HTR-8/SVneo (cell line): Measurements from ENCODE around the gene TOLLIP.
"Not testable (repeated sequence)": the region's sequence is repeated elsewhere in the genome, so short reads cannot be mapped to it uniquely, and the experiment has no call there.

Experiments
- DNase-seq: peaks from one replicate; pipeline ENCODE4 v3.0.0; 2011; ENCODE audit warnings: low spot score, mixed read lengths; ENCODE audit not compliant: insufficient read length
- FAIRE-seq: peaks from 2 replicates; lab custom pipeline; 2011; peaks lifted over from hg19 to GRCh38; lab: Jason Lieb, UNC

The TOLLIP gene

DNA sequence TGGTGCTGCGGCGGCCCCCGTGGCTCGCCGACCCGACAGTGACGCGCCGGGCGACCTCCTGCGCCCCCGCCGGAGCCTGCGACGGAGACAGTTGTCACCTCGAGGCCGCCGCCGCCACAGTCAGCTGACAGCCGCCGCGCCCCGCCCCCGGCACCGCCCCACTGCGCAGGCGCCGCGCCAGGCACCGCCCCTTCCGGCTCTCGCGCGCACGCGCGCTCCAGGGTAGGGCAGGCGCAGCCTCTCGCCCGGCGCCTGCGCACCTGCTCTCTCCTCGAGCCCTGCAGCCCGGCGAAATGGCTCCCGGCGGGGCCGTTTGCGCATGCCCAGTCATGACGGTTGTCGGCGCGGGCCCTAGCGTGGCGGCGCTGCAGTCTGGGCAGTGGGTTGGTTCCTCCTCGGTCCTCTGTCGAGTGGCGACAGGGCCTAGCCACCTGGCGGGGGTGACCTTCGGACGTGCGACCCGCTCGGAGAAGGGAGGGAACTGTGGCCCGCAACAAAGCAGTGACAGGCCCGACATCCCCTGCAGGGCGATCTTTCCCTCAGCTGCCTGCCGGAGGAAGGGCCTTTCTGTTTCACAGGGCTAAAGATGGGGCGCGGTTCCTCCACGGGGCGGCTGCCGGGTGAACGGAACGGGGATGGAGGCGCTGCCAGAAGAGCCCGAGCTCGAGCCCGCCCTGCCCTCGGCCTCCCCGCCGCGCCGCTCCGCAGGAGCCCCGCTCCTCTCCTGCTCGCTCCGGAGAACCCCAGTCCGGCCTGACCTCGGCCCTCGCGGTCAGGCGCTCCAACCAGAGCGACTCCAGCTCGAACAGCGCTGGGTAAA is at the start of gene TOLLIP:
Gene TOLLIP, minus strand, starts transcription at position 135 of the 820 bp plus-strand sequence. Its CDS starts 134 bp downstream, at position 1.
- FAIRE-seq (peak; percentile 82), DNase-seq (peak; percentile 100)

DNA sequence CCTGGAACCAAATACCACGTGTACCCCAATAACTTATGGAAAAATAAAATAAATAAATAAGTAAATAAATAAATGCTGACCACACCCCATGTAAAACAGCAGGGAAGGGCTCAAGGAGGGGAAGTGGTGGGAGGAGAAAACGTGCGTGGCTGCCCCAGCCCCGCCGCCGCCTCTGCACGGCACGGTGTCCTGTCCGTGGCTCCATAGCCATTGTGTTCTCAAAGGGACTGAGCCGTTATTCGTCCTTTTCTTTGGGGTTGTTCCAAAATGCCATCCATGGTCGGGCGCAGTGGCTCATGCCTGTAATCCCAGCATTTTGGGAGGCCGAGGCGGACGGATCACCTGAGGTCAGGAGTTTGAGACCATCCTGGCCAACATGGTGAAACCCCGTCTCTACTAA is 49.5 kb upstream of the TOLLIP start:
- FAIRE-seq, DNase-seq: not testable (repeated sequence)

DNA sequence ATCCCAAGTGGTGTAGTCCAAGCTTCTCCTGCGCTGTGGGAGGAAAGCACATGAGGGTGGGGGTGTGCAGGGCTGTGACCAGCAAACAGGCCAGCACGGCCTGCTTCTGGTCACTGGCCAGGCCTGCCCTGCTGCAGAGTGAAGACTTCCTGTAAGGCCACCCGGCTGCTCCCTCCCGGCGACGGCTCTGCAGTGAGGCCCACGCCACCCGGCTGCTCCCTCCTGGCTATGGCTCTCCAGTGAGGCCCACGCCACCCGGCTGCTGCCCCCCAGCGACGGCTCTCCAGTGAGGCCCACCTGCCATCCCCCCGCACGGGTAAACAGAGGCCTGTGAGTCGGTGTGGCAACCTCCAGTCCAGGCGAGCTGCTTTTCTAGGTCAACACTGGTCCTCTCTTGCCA is 48.9 kb upstream of the TOLLIP start:
- DNase-seq (no peak), FAIRE-seq (no peak)

DNA sequence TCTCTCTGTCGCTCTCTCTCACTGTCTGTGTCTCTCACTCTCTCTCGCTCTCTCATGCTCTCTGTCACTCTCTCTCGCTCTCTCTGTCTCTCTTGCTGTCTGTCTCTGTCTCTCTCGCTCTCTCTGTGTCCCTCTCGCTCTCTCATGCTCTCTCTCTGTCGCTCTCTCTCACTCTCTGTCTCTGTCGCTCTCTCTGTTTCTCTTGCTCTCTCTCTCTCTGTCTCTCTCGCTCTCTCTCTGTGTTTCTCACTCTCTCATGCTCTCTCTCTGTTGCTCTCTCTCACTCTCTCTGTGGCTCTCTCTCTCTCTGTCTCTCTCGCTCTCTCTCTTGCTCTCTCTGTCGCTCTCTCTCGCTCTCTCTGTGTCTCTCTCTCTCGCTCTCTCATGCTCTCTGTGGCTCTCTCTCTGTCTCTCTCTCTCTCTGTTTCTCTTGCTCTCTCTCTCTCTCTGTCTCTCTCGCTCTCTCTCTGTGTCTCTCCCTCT is 47.1 kb upstream of the TOLLIP start:
- no peak for FAIRE-seq
- no peak for DNase-seq

DNA sequence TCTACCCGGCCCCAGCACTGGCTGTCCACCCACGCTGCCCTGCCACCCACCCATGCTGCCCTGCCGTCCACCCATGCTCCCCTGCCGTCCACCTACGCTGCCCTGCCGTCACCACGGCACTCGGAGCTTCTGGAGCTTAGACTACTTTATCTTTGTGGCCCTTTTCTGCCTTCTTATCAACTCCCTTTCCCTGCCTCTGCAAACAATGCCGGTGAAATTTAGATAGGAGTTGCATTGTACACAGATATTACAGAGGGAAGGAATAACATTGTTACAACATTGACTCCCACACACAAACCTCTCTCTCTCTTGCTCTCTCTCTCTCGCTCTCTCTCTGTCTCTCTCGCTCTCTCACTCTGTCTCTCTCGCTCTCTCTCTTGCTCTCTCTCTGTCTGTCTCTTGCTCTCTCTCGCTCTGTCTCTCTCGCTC is 46.6 kb upstream of the TOLLIP start:
- DNase-seq (no peak), FAIRE-seq (no peak)

DNA sequence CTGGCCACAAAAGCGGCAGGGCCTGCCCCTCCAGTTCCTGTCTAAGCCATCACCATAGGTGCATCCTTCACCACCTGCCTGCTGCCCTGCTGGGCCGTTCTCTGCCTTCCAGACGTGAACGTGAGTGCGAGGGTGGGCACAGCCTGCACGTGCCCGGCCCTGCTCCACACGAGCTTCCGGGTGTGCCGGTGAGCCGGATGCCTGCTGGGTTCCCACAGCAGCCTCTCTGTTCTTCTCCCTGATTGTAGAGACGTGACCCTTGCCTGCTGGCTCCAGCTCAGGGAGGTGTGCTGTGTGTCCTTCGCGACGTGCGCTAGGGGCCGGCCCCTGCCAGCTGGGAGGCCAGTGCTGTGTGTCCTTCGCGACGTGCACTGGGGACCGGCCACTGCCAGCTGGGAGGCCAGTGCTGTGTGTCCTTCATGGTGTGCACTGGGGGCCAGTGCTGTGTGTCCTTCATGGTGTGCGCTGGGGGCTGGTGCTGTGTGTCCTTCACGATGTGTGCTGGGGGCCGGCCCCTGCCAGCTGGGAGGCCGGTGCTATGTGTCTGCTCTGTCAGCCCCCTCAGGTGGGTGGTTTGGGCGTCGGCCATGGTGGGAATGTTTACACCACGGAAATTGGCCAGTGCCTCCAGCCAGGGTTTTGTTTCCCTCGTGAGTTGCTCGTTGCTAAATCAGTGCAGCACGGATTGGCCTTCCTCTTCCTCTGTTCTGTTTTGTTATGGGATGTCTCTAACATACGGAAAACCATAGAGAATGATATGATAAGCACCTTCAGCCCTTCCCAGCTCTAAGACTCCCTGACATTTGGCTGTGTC is 44.9 kb upstream of the TOLLIP start:
- DNase-seq (no peak), FAIRE-seq (no peak)

DNA sequence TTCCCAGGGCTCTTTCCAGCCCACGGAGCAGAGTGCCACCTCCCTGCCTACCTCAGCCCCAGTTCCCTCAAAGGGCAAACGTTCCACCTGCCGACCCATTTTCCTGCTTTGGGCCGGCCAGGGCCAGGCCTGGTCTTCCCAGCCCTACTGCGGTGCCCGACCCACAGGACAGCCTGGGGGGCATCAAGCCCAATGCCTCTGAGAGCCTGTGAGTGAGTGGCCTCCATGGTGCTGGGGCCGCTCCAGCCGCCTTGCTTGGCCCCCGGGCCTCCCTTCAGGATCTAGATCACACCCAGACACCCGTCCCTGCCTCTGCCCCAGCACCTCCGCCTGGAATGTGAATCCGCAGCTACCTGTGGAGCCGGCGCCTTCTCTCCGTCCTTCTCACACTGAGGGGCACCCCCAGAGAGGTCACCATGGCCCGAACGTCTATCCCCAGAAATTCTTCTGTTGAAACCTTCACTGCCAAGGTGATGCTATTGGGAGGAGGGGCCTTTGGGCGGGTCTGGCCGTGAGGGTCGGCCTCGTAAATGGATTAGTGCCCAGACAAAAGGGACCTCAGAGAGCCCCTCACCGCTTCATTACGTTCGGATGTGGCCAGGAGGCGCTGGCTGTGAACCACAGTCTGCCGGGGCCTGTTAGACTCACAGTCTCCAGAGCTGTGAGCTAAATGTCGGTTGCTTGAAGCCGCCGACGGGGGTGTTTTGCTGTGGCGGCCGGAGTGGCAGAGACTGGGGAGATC is 44.1 kb upstream of the TOLLIP start:
- DNase-seq, result no peak
- no peak for FAIRE-seq

DNA sequence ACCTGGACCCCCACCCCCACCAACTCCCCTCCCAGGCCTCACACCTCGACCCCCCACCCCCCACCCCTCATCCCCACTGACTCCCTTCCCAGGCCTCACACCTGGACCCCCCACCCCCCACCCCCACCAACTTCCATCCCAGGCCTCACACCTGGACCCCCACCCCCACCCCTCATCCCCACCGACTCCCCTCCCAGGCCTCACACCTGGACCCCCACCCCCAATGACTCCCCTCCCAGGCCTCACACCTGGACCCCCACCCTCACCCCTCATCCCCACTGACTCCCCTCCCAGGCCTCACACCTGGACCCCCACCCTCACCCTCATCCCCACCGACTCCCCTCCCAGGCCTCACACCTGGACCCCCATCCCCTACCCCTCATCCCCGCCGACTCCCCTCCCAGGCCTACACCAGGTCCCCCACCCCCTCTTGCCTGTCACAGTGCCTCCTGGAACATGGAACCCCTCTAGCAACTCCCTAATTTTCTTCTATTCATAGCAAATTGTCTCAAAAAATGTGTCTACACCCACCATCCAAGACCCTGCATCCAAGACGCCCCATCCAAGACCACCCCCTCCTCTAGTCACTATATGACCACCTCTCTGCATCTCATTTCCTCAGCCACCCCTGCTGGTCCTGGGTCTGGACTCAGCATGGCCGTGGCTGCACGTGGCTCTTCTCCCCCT is 43.4 kb upstream of the TOLLIP start:
- DNase-seq (no peak), FAIRE-seq (no peak)

DNA sequence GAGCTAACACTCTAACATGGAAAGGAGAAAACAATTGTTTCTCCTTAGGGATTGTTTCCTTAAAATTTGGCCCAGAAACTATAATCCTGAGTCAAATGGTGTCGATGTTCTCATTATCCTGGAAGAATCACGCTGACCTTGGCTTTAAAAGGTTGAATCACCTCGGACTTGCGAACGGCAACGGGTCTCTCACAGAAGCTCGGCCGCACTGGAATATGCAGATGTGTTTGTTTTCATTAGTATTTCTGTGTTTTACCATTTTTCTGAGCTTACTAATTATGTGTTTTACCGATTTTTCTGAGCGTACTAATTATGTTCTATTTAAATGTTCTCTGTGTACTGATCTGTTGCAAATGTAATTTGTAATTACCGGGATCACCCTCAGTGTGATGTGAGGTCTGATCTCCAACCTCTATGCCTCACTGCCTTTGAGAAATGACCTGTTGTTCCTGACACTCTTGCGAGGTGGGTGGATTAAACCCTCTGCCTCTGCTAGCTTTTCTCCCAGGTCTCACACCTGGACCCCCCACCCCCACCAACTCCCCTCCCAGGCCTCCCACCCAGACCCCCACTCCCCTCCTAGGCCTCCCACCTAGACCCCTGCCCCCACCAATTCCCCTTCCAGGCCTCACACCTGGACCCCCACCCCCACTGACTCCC is 42.0 kb upstream of the TOLLIP start:
- DNase-seq (no peak), FAIRE-seq (no peak)

DNA sequence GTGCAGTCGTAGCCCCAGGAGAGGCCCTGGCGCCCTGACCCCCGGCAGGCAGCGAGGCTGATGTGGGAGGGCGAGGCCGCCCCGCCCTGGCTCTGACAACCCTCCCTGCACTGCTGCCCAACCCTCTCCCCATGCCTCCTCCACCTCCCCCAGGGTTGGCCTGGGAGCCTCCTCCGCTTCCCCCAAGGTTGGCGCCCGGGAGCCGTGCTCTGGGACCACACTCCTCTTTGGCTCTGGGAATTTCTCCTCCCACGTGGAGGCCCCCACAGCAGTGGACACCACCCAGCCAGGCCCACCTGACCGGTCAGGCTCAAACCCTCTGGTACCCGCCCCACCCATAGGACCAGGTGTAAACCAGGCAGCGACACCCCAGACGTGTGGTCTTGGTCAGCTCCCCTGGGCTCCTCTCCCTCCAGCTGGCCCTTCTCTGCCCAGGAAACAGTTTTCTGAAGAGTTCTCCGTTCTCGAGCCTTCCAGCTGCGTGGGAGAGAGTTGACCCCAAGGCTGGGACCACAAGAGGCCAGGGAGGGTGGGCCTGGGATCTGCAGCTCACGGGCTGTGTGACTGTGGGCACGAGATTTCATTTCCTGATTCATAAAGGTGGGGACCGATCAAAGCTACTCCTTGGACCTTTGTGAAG is 40.8 kb upstream of the TOLLIP start:
- FAIRE-seq (no peak), DNase-seq (no peak)

DNA sequence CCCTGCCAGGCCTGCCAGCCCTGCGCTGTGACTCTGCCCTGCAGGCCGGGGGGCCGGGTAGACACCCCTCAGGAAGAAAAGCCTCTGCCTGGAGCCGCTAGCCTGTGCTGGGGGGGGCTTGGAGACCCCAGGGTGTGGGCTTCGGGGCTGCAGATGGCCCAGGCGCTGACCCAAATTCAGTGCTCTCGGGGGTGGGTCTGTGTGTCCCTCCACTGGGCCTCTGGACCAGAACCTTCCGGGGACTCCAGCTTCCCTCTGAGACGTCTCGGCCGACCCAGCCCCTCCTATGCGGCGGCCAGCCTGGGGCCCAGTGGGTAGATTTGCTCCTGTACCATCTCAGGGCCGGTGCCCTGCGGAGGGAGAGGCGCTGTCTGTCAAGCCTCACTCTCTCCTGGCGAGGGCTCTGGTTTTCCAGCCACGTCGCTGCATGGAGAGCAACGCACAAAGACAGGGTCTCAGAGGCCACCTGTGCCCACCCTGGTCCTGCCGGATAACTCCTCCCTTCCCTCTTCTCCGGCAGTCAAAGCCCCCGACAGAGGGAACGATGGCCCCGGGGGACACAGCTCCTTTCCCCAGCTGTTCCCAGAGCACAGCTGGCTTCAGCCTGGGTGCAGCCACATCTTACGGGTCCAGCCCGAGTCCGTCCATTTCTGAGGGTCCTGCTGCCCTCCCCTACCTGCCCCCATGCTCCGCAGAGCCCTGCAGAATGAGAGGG is 40.1 kb upstream of the TOLLIP start:
- DNase-seq (no peak), FAIRE-seq (no peak)

DNA sequence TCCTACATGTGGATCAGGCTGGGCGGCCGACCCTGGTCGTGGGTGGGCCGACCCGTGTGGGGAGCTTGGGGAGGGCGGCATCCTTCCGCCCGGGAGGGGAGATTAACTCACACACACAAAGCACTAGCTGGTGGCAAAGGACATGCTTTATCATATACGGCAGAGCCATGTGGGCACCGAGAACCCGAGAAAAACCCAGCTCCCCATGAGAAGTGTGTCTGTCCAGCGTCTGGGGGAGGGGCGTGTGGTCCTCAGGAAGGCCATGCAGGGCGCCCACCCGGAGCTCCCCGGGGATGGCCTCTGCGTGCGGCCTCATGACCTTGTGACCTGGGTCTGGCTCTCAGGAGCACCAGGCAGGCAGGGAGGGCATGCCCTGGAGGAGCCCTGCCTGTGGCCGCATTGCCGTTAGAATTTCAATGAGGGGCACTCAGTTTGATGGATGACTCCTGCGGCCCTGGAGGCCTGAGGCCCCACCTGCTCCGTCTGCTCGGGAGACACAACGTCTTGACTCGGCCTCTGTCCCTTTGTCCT is 39.4 kb upstream of the TOLLIP start:
- no peak for FAIRE-seq
- DNase-seq, result no peak

DNA sequence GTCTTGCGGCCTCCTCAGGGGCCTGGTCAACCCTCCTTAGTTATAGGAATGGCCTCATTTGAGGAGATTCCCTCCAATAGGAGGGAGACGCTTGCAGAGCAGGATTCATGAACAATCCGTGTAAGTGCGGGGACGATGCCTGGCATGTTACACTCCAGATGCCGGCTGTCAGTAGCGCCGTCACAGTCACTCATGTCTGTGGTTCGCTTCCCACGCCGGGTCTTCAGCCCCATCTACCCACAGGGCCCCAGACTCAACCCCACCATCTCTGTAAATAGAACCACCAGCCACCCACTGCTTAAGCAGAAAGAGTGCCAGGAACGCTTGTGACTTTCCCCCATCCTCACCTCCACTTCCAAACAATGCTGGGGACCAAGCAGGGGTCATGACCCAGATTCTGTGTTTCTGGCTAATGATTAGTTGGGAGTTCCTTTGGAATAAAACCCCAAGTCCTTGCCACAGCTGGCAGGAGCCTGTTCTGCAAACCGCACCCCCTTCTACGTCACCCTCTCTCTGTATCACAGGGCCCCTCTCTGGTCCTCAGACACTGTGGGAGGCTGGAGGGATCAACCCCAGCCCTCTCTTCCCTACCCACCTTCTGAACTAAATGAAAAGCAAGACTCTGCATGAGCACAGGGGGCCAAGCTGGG is 38.8 kb upstream of the TOLLIP start:
- DNase-seq (no peak), FAIRE-seq (no peak)

DNA sequence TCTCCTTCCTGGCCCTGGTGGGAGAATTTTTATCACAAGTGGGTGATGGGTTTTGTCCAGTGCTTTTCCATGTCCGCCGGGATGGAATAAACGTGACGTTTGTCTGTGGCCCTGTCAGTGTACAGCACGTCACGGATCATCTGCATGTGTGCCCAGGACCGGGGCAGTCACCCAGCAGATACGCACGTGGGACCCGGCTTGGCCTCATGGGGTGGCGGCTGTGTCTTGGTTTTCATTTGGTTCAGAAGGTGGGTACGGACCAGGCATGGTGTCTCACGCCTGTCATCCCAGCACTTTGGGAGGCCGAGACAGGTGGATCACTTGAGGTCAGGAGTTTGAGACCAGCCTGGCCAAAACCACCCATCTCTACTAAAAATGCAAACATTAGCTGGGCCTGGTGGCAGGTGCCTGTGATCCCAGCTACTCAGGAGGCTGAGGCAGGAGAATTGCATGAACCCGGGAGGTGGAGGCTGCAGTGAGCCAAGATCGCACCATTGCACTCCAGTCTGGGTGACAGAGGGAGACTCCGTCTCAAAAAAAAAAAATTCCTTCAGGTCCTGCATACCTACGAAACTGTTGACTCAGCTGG is 38.1 kb upstream of the TOLLIP start:
- not testable (repeated sequence) for FAIRE-seq, DNase-seq

DNA sequence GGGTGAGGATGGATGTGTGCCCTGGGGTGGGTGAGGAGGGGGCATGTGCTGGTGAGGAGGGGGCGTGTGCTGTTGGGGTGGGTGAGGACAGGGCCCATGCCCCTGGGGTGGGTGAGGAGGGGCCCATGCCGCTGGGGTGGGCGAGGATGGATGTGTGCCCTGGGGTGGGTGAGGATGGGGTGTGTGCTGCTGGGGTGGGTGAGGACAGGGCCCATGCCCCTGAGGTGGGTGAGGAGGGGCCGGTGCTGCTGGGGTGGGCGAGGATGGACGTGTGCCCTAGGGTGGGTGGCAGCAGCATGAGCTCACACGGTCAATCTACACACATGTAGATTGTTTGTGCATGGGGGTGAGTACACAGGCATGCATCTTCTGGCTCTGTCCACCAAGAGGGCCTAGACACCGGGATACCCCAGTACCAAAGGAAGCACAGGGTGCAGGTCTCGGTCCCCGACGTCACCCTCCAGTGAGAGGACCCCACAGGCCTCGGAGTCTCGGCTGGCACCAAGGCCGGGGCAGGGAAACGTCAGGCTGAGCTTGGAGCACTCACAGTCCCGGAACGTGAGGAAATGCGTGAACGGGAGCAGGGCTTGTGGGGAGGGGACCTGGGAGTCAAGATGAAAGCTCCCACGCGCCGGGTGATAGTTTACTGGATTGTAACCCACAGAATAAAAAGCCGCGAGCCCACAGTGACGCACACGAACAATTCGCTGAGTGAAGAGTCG is 37.4 kb upstream of the TOLLIP start:
- DNase-seq (no peak), FAIRE-seq (no peak)

DNA sequence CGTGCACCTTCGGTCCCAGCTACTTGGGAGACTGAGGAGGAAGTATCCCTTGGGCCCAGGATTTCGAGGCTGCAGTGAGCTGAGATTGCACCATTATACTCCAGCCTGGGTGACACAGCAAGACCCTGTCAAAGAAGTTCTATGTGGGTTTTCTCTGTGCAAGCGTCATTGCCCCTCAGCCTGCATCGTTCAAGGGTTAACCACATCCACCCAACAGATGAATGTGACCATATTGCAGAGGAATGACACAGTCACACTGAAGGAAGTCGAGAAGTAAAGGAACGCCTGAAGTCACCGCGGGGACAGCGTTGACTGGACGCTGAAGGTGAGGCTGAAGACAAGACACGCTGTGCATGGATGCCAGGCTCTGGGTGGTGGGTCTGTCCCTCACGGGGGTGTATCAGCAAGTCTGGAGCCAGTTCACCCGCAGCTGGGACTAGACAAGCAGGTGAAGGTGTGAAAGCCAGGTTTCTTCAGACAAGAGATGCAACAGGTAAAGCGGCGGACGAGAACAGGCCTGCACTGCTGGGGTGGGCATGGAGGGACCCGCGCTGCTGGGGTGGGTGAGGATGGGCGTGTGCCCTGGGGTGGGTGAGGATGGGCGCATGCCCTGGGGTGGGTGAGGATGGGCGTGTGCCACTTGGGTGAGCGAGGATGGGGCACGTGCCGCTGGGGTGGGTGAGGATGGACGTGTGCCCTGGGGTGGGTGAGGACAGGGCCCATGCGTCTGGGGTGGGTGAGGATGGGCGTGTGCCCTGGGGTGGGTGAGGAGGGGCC is 36.5 kb upstream of the TOLLIP start:
- DNase-seq, result no peak
- no peak for FAIRE-seq
